ENCODE results near the gene CELA2A.
"Not testable (repeated sequence)": the region's sequence is repeated elsewhere in the genome, so short reads cannot be mapped to it uniquely, and the experiment has no call there.

CELA2A gene

GRCh38 chr1:15452216-15452615, 4.3 kb upstream of the CELA2A start:
- no peaks in the 10 kb centered on the region for H3K36me3 ChIP-seq (ENCODE audit: control insufficient read depth, insufficient read depth, low read length)
- peaks cover 5% of the 10 kb centered on the region for H3K27me3 ChIP-seq (ENCODE audit: control insufficient read depth, insufficient read depth, low read length)
- H3K9me3 ChIP-seq (ENCODE audit: control insufficient read depth, low read length), result no peaks in the 10 kb centered on the region
- peaks cover 11% of the 10 kb centered on the region for H3K4me1 ChIP-seq (ENCODE audit: control insufficient read depth, insufficient read depth, low read length)
- no peak overlapping the region for H3K4me3 ChIP-seq (ENCODE audit: low read length)
- no peak overlapping the region for H3K9ac ChIP-seq (ENCODE audit: low read length)

GRCh38 chr1:15452866-15453571, 3.5 kb upstream of the CELA2A start:
- no peak overlapping the region for H3K4me3 ChIP-seq (ENCODE audit: low read length)
- no peaks in the 10 kb centered on the region for H3K36me3 ChIP-seq (ENCODE audit: control insufficient read depth, insufficient read depth, low read length)
- no peaks in the 10 kb centered on the region for H3K27me3 ChIP-seq (ENCODE audit: control insufficient read depth, insufficient read depth, low read length)
- peaks cover 14% of the 10 kb centered on the region for H3K4me1 ChIP-seq (ENCODE audit: control insufficient read depth, insufficient read depth, low read length)
- H3K9me3 ChIP-seq (ENCODE audit: control insufficient read depth, low read length), result no peaks in the 10 kb centered on the region
- no peak overlapping the region for H3K9ac ChIP-seq (ENCODE audit: low read length)

DNA sequence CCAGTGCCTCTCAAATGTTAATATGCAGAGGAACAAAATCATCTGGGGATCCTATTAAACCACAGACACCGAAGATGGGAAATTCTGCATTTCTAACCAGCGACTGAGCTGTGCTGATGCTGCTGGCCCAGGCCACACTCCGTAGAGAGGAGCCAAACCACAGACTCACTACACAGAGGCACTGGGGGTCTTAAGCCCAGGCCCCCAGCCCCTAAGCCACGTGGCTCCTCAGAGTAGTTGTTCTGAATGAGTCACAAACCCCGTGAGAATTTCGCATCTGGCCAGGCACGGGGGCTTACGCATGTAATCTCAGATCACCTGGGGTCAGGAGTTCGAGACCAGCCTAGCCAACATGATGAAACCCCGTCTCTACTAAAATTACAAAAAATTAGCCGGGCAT, 2.8 kb upstream of the CELA2A start:
- H3K27me3 ChIP-seq (ENCODE audit: control insufficient read depth, insufficient read depth, low read length), result no peaks in the 10 kb centered on the region
- H3K4me3 ChIP-seq (ENCODE audit: low read length), result no peak overlapping the region
- no peaks in the 10 kb centered on the region for H3K9me3 ChIP-seq (ENCODE audit: control insufficient read depth, low read length)
- no peak overlapping the region for H3K9ac ChIP-seq (ENCODE audit: low read length)
- peaks cover 14% of the 10 kb centered on the region for H3K4me1 ChIP-seq (ENCODE audit: control insufficient read depth, insufficient read depth, low read length)
- H3K36me3 ChIP-seq (ENCODE audit: control insufficient read depth, insufficient read depth, low read length), result no peaks in the 10 kb centered on the region

GRCh38 chr1:15454256-15454655, 2.3 kb upstream of the CELA2A start:
- no peaks in the 10 kb centered on the region for H3K9me3 ChIP-seq (ENCODE audit: control insufficient read depth, low read length)
- H3K36me3 ChIP-seq (ENCODE audit: control insufficient read depth, insufficient read depth, low read length), result no peaks in the 10 kb centered on the region
- no peak overlapping the region for H3K4me3 ChIP-seq (ENCODE audit: low read length)
- H3K27me3 ChIP-seq (ENCODE audit: control insufficient read depth, insufficient read depth, low read length), result no peaks in the 10 kb centered on the region
- no peak overlapping the region for H3K9ac ChIP-seq (ENCODE audit: low read length)
- peaks cover 14% of the 10 kb centered on the region for H3K4me1 ChIP-seq (ENCODE audit: control insufficient read depth, insufficient read depth, low read length)

DNA sequence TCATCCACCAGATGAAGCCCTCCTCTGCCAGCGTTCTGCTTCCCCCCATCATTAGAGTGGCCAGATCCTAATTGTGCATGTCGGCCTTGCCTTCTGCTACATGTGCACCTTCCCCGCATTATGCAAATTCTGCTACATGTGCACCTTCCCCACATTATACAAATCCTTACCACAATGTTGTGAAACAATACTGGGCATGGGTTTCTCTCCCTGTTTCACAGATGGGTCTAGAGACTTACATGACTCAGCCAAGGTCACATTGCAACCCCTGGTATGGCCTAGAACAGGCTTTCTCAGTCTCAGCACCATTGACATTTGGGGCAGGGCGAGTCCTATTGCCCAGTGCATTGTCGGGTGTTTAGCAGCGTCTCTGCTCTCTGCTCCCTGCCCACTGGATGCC, 1.0 kb upstream of the CELA2A start:
- no peak overlapping the region for H3K4me3 ChIP-seq (ENCODE audit: low read length)
- H3K4me1 ChIP-seq (ENCODE audit: control insufficient read depth, insufficient read depth, low read length), result peaks cover 14% of the 10 kb centered on the region
- H3K9me3 ChIP-seq (ENCODE audit: control insufficient read depth, low read length), result no peaks in the 10 kb centered on the region
- H3K9ac ChIP-seq (ENCODE audit: low read length), result no peak overlapping the region
- no peaks in the 10 kb centered on the region for H3K27me3 ChIP-seq (ENCODE audit: control insufficient read depth, insufficient read depth, low read length)
- H3K36me3 ChIP-seq (ENCODE audit: control insufficient read depth, insufficient read depth, low read length), result no peaks in the 10 kb centered on the region

DNA sequence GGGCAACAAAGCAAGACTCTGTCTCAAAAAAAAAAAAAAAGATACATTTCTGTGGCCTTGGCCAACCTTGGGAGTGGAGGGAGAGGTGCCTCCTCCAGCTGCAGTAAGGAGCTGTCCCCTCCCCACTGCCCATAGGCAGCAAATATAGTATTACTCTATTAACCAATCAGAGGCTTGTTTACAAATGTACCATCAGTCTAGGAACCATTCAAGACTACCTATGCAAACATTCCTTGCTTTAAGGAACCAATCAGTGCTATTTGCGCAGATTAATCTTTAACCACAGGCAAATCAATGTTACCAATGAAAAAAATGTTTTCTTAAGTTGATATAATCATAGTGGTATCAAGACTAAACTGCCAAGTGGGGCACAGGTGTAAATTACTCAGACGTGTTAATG, 1.1 kb downstream of the CELA2A start:
- Histone ChIP-seq H3K9ac (ENCODE audit: low read length) (no peak overlapping the region), H3K36me3 (ENCODE audit: control insufficient read depth, insufficient read depth, low read length) (no peaks in the 10 kb centered on the region), H3K9me3 (ENCODE audit: control insufficient read depth, low read length) (no peaks in the 10 kb centered on the region), H3K4me1 (ENCODE audit: control insufficient read depth, insufficient read depth, low read length) (peaks cover 14% of the 10 kb centered on the region), H3K4me3 (ENCODE audit: low read length) (no peak overlapping the region), H3K27me3 (ENCODE audit: control insufficient read depth, insufficient read depth, low read length) (no peaks in the 10 kb centered on the region)

- H3K27me3 ChIP-seq (ENCODE audit: control insufficient read depth, insufficient read depth, low read length); H3K4me3 ChIP-seq (ENCODE audit: low read length); H3K36me3 ChIP-seq (ENCODE audit: control insufficient read depth, insufficient read depth, low read length); H3K9ac ChIP-seq (ENCODE audit: low read length); H3K9me3 ChIP-seq (ENCODE audit: control insufficient read depth, low read length): not testable (repeated sequence)
- peaks cover 14% of the 10 kb centered on the region for H3K4me1 ChIP-seq (ENCODE audit: control insufficient read depth, insufficient read depth, low read length)
These were observed 1.9 kb downstream of the CELA2A start for GRCh38 chr1:15458388-15458787.

GRCh38 chr1:15459771-15460707, 3.5 kb downstream of the CELA2A start:
- Histone ChIP-seq H3K4me3 (ENCODE audit: low read length) (no peak overlapping the region), H3K4me1 (ENCODE audit: control insufficient read depth, insufficient read depth, low read length) (peaks cover 6% of the 10 kb centered on the region), H3K27me3 (ENCODE audit: control insufficient read depth, insufficient read depth, low read length) (no peaks in the 10 kb centered on the region), H3K9ac (ENCODE audit: low read length) (no peak overlapping the region), H3K9me3 (ENCODE audit: control insufficient read depth, low read length) (no peaks in the 10 kb centered on the region), H3K36me3 (ENCODE audit: control insufficient read depth, insufficient read depth, low read length) (no peaks in the 10 kb centered on the region)

GRCh38 chr1:15460708-15461095, 4.2 kb downstream of the CELA2A start:
- H3K9me3 ChIP-seq (ENCODE audit: control insufficient read depth, low read length), result no peaks in the 10 kb centered on the region
- H3K36me3 ChIP-seq (ENCODE audit: control insufficient read depth, insufficient read depth, low read length), result no peaks in the 10 kb centered on the region
- peaks cover 6% of the 10 kb centered on the region for H3K4me1 ChIP-seq (ENCODE audit: control insufficient read depth, insufficient read depth, low read length)
- no peak overlapping the region for H3K9ac ChIP-seq (ENCODE audit: low read length)
- H3K4me3 ChIP-seq (ENCODE audit: low read length), result no peak overlapping the region
- no peaks in the 10 kb centered on the region for H3K27me3 ChIP-seq (ENCODE audit: control insufficient read depth, insufficient read depth, low read length)

DNA sequence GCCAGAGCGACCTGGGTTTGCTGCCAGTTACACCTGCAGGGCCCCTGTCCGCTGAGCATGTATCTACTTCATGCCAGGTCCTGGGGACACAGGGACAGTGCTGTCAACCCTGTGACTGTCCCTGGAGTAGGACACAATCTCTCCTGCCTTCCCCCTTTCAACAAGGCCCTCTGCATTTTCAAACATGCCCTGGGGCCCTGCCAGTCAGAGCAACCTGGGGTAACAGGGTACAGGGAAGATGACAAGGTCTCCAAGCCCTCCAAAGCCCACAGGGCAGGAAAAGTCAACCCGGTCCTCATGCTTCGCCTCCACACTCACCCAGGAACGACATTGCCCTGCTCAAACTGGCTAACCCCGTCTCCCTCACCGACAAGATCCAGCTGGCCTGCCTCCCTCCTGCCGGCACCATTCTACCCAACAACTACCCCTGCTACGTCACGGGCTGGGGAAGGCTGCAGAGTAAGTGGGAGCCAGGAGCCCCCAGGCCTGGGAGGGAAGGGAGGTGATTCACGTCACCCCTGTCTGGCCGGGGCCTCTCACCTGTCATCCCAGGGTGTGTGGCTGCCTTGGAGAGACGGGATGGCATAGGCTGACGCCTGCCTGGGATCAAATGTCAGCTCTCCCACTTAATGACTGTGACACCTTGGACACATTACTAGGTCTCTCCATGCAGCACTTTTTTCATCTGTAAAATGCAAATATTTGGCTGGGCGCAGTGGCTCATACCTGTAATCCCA, 6.7 kb downstream of the CELA2A start:
- H3K4me3 ChIP-seq (ENCODE audit: low read length); H3K27me3 ChIP-seq (ENCODE audit: control insufficient read depth, insufficient read depth, low read length); H3K9ac ChIP-seq (ENCODE audit: low read length); H3K36me3 ChIP-seq (ENCODE audit: control insufficient read depth, insufficient read depth, low read length); H3K9me3 ChIP-seq (ENCODE audit: control insufficient read depth, low read length); H3K4me1 ChIP-seq (ENCODE audit: control insufficient read depth, insufficient read depth, low read length): not testable (repeated sequence)

GRCh38 chr1:15463926-15464322, 7.4 kb downstream of the CELA2A start:
- H3K9me3 ChIP-seq (ENCODE audit: control insufficient read depth, low read length); H3K36me3 ChIP-seq (ENCODE audit: control insufficient read depth, insufficient read depth, low read length); H3K4me3 ChIP-seq (ENCODE audit: low read length); H3K9ac ChIP-seq (ENCODE audit: low read length); H3K27me3 ChIP-seq (ENCODE audit: control insufficient read depth, insufficient read depth, low read length); H3K4me1 ChIP-seq (ENCODE audit: control insufficient read depth, insufficient read depth, low read length): not testable (repeated sequence)

- Histone ChIP-seq H3K9ac (ENCODE audit: low read length) (no peak overlapping the region), H3K4me3 (ENCODE audit: low read length) (no peak overlapping the region), H3K4me1 (ENCODE audit: control insufficient read depth, insufficient read depth, low read length) (no peaks in the 10 kb centered on the region), H3K9me3 (ENCODE audit: control insufficient read depth, low read length) (no peaks in the 10 kb centered on the region), H3K27me3 (ENCODE audit: control insufficient read depth, insufficient read depth, low read length) (no peaks in the 10 kb centered on the region), H3K36me3 (ENCODE audit: control insufficient read depth, insufficient read depth, low read length) (no peaks in the 10 kb centered on the region)
These were observed 9.1 kb downstream of the CELA2A start for GRCh38 chr1:15465674-15466073.

Data from mucosa of stomach (tissue), 1 donor.